Activated CD4-positive, alpha-beta T cell treated with anti-CD3 and anti-CD28 coated beads for 24 hours (primary cell): ENCODE results near the gene NTF3.

Experiments used
- DNase-seq, 2 donors: peaks; one replicate each; pipeline ENCODE4 v3.0.0-alpha.2; 2020; ENCODE audit warnings: low read depth in 2 of 2

Gene NTF3

DNA sequence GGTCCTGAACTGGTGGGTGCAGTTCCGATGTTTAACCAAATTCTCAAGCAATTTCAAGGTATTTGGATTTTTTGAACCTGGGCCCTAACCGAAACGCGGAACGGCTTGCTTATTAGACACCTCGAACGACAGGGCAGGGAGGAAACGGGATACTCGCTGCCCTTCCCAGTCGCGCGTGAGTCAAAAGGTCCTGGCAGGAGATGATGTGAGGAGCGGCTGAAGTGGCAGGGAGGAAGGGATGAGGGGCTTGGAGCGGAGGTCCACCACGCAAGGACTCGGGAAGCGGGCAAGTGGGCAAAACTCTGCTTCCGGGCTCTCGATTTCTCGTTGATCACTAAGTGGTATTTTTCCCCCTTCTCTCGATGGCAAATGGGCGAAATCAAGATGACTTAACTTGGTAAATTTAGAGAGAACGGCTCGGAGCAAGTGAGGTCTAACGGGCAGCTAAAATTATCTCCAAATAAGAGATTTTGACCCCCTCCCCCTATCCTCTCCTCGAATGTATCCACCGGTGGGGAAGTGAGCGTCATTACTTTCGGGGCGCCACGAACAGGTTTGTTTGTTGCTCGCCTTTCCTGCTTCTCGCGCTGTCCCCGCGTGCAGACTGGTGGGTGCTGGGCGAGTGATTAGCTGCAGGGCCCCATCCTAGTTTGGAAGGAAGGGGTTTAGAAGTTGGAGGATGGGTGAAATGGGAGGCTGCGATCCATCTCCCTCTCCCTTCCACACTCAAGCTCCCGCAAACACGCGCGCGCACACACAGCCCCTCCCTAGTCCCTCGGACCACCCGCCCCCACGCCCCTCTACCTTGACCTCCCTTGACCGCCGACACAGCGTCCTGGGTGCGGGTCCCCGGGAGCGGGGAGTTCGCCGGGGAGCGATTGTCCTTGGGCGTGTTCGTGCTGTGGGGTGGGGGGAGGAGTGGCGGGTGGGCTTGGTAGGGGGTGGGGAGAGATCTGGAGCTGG, 986 bp upstream of the NTF3 start:
- no peak for DNase-seq

DNA sequence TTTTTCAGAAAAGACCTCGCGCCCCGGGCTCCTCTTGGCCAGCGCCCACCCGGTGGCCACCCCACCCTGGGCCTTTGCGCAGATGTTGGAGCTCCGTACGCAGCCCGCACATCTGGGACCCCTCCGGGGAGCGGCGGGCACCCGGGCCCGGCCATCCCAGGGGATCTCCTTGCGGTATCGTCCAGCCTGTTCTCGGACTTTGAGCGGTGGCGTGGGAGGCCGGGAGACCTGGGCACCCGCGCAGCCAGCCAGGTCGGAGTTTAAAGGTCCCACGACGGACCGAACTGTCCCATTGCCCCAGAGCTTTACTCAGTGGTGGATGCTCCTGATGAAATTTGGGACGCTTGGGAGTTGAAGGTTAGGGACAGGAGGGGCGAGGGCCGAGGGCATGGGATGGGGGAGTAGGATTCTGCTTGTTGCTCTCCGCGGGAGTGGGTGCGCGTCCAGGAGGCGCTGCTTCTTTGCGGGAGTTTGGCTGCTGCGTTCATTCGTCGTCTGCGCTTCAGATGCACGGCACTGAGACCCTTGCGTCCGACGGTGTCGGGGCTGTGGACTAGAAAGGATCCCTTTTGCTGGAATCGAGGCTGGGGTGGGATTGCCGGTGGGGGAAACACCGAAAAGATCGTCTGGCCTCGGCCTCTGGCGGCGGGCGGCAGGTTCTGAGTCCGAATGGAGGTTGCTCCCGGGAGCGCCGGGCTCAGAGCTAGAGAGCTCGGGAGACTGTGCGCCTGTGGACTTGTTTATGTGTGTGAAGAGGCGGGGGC, 1.4 kb downstream of the NTF3 start:
- DNase-seq = no peak

DNA sequence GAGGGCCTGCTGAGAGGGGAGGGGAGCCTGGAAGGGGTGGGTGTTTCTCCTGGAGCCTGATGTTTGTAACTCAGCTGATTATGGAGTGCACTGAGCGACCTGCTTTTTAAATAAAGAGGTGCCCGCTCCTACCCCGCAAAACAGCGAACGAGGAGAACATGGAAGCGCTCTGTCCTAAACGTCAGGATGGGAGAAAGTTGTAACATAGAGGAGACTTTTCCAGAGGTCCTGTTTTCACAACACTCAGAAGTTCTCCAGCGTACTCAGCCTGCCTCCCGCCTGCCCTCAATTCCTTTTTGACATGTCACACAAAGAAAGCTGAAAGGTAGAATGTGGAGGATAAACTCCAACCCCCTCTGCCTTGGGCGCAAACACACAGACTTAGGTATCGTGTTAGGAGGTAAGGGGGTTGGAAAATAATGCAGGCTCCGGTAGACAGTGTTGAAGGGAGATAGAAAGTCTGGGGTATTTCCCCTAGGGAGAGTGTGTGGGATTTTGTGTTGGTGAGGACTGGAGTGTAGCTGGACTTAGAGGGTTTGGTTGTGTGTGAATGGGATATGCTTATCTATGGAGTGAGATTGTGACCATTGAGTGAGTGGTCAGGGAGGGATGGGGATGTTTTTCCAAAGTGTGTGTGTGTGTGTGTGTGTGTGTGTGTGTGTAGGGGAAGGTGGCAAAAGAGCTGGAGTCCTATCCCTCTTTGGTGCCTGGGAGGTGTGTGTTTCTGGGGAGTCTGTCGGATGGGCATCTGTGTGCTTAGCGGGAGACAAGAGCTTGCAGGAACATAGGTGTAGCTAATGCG, 2.1 kb downstream of the NTF3 start:
- DNase-seq = no peak

DNA sequence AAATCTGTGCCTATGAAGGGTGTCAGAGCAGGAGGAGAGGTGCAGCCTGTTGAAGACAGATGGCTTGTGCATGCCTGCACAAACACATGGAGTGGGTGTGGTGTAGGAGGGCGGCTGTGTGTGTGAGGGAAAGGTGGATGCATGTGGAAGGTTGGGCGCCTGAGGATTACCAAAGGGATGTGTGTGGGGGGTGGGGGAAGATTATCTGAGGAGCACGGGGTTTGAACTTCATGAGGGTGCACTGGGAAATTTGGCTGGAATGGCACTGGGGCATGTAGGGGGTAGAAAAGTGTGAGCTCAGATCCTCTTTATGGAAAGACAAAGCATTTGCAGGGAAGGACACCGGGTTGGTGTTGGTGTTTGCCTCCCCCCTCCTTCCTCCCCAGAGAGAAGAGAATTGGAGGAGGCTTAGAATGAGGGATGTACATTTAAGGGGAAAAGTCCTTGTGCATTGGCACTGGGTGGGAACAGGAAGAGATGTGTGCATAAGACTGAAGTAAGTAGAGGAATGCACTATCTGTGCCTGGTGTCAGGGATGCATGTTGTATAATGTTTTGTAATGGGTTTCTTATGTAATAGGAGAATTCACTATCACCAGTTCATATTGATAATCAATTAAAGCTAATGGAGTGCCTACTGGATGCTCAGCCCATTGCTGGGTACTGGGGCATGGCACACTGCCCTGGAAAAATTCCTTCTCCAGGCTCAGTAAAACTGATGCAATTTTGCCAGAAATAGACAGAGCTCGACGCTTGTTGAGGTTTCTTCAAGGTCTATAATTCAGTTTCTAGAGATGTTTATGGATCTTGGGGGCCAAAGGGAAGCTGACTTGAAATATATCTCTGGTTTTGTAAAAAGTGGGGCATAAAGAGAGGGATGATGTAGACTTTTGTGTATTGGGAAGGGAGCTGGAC, 3.0 kb downstream of the NTF3 start:
- DNase-seq = no peak

DNA sequence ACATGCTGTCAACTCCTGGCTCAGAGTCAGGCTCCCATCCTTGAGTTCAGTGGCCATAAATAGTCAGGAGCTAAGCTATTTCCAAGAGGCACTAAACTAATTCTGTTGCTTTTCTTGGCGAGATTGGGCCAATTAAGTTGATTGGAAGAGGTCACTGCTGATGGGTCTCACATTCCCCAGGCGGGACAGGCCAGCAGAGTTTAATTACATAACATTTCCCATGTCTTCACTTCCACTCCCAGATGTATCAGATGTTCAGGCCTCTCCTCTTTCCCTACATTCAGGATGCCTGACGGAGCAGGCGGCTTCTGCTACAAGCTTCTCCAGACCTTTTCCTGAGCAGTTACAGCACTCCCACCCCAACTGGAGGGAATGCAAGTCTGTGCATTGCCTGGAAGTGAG, 5.3 kb downstream of the NTF3 start:
- DNase-seq = no peak

DNA sequence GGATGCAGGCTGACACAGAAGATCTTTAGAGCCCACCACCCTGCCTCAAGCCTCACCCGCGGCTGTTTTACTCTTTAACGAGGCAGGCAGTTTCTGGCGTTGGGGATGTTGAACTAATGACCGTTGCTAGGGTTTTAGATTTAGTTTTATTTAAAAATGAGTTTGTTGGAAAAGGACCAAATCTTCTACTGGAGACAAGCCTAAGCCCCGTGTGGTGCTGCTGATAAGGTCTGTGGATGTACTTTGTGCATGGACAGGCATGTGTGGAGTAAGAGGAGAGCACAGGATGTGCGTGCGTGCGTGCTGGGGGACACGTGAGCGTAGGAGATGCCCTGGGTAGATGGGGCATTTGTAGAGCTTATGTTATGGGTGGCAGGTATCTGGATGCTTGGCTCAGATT, 5.7 kb downstream of the NTF3 start:
- no peak for DNase-seq

DNA sequence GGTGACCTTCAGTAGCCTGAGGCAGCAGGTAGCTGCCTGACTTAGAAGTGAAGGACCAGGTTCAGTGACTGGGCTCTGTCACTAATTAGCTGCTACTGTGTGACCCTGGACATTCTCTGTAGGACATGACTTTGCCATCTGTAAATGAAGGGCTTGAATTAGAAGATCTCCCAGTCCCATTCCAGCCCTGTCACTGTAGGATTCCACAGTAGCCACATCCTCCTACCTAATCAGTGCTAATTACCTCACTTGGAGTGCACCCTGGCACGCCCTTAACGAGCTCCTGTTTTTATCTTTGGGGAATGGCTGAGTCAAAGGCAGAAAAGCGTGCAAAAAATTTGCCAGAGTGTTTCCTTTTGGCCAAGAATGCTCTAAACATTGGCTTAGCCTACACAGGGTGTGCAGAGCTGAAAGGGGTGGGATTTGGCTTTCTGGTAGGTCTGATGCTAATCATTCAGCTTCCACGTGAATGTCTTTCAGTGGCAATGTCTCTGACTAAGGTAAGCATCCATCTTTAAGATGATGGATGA, 6.8 kb downstream of the NTF3 start:
- DNase-seq = no peak

DNA sequence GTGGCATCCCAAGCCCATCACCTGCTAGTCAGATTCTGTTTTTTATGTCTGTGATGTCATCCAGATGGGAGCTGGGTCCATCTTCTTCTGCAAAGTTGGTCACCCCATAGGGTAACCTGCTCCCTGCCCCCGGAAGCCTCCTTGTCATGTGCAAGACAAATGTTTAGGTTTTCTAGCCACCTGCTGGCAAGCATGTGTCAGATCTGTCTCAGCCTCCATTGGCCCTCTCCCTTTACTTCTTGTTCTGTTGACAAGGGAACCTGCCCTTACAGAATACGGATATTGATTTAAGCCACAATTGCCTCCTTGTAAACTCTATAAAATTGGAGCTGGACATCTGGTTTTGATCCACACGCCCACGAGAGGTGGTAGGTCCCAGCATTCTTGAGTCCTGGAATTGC, 7.5 kb downstream of the NTF3 start:
- no peak for DNase-seq

DNA sequence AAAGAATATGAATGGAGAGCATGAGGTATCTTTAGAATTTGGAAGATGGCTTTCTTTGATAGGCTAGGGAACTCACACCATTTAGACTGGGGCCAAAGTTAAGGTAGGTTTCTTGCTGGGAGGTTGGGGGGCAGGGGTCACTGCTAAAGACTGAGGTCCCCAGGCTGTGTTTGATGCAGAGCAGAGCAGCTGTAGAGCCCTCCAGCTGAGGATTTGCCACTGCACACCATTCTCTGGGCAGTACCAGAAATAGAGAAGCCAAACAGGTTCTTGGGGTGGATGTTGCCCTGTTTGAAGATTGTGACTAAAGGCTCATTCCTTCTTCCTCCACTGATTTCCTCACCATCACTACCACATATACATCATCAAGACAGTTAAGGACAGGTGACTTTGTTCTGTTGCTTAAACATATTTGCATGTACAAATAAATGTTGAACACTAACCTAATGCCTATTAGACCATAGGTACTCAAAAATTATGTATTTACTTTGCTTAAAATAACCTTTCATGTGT, 7.9 kb downstream of the NTF3 start:
- no peak for DNase-seq

DNA sequence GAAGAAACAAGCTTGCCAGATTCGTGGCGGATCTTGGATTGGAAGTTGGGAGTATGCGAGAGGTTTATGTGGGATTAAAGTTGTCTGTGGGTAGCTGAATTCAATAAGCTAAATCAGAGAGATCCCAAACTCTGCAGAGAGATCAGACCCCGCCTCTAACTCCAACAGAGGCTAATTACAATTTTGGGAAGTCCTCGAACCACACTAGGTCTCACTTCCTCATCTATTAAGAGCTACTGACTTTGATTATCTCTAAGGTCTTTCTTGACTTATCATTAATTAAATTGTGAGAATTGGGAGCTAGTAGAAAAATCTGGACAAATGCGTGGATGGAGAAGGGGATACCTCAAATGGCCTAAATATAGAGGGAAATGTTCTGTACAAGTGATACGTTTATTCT, 9.1 kb downstream of the NTF3 start:
- no peak for DNase-seq

DNA sequence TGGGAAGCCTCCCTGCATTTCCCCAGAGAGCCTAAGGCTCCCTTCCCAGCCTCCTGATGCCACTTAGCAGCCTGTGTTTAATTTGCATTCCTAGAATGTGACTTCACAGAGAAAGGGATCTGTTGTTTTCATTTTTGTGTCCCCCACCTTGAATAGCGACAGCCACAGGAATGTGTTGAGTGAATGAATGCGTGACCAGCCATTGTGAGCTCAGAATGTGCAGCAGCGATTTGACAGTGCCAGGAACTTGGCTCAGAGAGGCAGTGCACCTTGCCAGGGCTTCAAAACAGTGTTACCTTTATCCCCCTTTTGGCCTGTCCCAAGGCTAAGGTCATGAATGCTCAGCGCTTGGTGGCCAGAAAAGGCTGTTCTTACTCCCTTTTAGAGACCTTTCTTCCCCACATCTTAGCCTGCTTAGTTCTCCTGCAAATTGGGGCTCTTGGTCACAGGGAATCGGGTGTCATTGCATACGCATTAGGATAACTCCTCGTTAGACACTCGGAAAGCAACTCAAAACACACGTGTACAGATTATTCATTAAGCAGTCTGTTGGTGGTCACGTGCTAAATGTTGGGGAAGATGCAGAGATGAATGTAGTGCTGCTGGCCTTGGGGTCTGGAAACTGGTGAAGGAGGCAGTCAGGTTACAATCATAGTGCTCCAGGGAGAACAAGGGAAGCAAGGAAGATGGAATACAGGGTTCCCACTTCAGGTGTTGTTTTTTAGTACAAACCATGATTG, 9.8 kb downstream of the NTF3 start:
- no peak for DNase-seq

DNA sequence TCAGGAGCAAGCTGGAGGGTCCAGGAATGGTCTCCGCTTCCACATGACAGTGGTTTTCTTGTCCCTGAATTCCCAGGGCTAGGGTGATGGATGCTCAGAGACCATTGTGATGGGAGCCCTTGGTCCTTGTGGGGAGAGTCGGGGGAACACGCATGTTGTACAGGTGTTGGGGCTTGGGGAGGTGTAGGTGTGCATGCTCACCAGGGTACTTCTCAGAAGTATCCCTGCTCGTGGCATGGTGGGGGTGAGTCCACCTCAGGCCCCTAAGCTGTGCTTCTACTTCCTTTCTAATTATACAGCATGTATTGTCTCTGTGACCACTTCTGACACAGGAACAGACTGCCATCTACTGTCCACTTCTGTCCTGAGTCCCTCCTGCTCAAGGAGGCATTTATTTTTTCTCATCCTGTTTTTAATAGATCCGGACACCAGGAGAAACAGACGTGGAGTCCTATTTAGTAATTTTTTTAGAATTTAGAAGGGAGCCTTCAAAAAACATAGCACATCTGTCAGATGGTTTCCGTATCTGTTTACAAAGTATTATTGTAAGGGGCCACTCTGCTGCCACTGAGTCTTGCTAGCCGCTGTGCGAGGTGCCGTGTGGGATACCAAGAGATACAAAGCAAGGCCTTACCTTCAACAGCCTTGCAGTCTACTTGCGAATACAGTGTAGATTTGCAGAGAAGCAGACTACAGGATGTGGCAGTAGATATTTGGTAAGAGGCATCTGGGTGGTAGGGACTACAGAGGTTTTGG, 10.5 kb downstream of the NTF3 start:
- no peak for DNase-seq

DNA sequence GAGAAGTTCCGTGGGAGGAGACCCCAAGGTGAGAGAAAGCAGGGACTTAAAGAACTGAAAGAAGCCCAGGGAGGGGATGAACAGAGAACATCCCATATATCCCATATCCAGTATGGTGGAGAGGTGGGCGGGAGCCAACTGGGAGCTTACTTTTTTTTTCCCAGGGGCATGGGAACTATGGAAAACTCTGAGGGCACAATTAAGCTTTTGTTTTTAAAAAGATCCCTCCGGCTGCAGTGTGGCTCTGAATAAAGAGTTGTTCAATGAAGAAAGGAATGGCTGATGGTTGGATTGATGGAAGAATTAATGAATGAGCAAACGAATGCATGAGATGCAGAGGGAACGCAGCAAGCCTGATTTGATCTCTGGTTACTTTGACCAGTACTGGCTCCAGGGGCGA, 12.6 kb downstream of the NTF3 start:
- DNase-seq = no peak

DNA sequence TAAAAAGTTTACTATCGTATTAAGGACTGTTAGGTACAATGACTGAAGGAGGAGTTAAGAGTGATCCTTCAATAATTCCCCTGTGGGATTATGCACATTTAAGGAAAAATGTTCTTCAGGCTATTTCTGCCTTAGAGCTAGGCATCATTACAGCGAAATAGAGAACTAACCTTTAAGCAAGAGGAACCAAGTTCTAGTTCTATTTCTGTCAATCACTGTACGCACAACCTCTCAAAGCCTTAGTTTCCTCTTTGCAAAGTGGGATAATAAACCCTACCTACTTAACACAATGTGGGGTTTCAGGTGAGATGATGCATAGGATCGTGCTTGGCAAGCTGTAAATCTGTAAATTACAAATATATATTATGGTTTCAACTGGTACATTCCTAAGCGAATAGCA, 15.4 kb downstream of the NTF3 start:
- DNase-seq = no peak

DNA sequence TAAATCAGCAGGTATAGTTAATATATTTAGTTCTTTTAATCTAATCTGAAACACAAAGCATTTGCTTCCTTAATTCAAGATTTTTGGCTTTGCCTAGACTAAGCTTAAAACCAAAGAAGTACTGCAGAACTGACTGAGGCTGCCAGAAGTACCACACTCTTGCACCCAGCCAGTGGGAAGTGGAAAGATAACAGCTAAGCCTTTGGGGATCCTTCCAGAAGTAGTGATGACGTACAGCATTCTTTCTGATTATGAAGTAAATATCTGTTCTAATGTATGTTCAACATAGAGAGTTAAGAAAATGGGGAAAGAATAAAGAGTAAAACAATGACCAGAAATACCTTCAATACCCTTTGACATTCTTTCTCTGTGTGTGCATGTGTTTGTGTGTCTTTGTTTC, 19.3 kb downstream of the NTF3 start:
- no peak for DNase-seq

DNA sequence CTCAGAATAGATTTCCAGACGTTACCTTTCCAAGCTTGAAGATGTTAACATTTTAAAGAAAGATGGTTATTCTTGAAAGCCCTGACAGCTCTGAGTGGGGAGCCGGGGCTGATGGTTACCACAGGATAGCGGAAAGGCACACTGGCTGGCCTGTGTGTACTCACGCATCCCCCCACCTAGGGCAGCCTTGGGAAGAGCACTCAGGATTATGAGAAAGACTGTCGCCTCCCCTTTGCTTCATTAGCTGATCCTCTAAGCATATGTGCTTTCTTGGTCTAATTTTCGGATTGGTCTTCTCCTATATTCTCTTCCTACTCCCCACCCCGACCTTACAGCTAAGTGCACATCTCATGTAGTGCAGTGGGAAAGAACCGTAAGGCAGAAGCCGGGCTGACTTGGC, 20.7 kb downstream of the NTF3 start:
- DNase-seq = no peak

DNA sequence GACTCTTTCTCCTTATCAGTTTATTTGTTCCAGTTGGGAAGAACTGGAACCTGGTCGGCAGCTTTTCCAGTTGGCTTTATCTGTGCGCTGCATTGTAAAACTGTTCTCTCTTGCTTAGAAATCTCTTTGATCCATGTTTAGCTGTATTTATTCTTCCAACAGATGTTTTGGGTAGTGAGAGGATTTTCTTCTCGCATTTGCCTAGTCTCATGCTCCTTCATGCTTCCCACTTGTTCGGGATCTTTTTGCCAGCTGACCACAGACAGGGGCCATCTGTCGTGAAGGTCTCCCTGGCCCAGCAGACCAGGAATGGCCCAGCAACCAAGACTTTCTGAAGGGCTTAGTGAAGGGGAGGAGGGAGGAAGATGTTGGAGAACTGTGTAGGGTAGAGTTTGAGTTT, 21.6 kb downstream of the NTF3 start:
- no peak for DNase-seq

DNA sequence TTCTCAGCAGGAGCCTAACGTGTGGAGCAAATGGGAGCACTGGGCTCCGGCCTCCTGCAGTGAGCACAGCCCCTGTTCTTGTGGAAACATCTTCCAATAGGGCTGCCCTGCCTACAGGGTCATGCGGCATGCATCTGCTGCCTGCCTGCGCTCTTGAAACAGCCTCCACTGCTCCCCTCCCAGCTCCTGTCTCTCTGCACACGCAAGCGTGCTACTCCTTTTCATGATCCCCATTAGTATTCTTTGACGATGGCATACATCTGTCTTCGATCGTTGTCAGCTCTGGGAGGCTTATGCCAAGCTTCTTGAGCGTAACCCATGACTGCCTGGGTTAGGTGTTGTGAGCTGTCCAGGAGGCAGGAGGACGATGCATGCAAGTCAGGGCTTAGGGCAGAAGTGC, 23.1 kb downstream of the NTF3 start:
- no peak for DNase-seq

DNA sequence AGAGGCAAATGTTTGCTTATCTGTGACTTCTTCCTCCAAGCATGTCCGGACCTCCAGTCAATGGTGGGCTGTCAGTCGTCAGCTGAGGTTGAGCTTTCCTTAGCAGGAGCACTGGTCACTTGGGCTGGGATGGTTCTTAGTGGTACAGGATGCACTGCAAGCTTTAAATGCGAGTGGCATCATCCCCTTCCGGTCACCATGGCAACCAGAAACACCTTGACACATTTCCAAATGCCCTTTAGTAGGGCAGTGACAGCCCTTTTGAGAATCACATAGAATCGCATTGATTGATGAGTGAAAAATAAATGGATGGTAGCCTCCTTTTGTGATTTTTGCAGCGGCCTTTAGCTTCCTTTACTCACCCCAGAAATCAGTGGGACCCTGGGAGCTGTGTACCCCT, 24.1 kb downstream of the NTF3 start:
- no peak for DNase-seq
